SK-N-SH (cell line): Measurements from ENCODE around the gene NLRC5. TPM values are rescaled to one million over a fixed set of nuclear protein-coding genes. Genes with fewer than 3 reads are reported as not detected.

Experiments
- CTCF ChIA-PET: fragments of 300-600, 350-600 bp; formaldehyde crosslinking; extraction: SDS; loops from one replicate; lab custom pipeline; 2021; lab: Yijun Ruan, JAX
- POLR2A ChIA-PET: fragments of 350-600 bp; sonication (Branson Sonifier 250); formaldehyde crosslinking; extraction: SDS; loops from one replicate; lab custom pipeline; 2020; ENCODE audit warnings: antibody characterized with exemption, inconsistent platforms; lab: Yijun Ruan, JAX
- DNase-seq: peaks from one replicate; pipeline ENCODE4 v3.0.0; 2012
- H2AFZ ChIP-seq: fragments of 200-600 bp; sonication (generic); 2 replicates; pipeline ENCODE4 v1.8.1; 2016; ENCODE audit warnings: antibody characterized with exemption, mild to moderate bottlenecking, low read depth
- H3F3A ChIP-seq: fragments of 200-600 bp; sonication (generic); replicated peaks from 2 replicates; pipeline ENCODE3; 2016; ENCODE audit warnings: antibody characterized with exemption, mild to moderate bottlenecking; ENCODE audit not compliant: insufficient read depth
- H3K27ac ChIP-seq, 2 experiments: fragments of 200-500 bp in 1 of 2; fragments of 200-600 bp in 1 of 2; sonication (Bioruptor generic) in 1 of 2; sonication (generic), shearing (Covaris generic) in 1 of 2; 2 replicates each; pipeline versions ENCODE4 v1.5.1 to v1.6.1; 2014 to 2016; ENCODE audit warnings: low read depth in 2 of 2, inconsistent platforms in 1 of 2, low read length in 1 of 2, mild to moderate bottlenecking in 1 of 2, mixed read lengths in 1 of 2
- H3K27me3 ChIP-seq: fragments of 200-600 bp; sonication (generic), shearing (Covaris generic); 2 replicates; pipeline ENCODE4 v1.6.1; 2016; ENCODE audit warnings: mixed run types; ENCODE audit not compliant: insufficient read depth
- H3K36me3 ChIP-seq, 2 experiments: fragments of 200-500 bp in 1 of 2; fragments of 200-600 bp in 1 of 2; sonication (Bioruptor generic) in 1 of 2; sonication (generic) in 1 of 2; replicated peaks in 1 of 2; 2 replicates each; pipeline versions ENCODE3 to v1.5.1; 2014 to 2016; ENCODE audit warnings: low read length in 1 of 2, mild to moderate bottlenecking in 1 of 2; ENCODE audit not compliant: insufficient read depth in 2 of 2, control insufficient read depth in 1 of 2
- H3K4me1 ChIP-seq, 2 experiments: fragments of 200-500 bp in 1 of 2; fragments of 200-600 bp in 1 of 2; sonication (Bioruptor generic) in 1 of 2; sonication (generic), shearing (Covaris generic) in 1 of 2; 2 replicates each; pipeline versions ENCODE4 v1.5.1 to v1.6.1; 2014 to 2016; ENCODE audit warnings: low read depth in 1 of 2, low read length in 1 of 2, mixed run types in 1 of 2; ENCODE audit not compliant: insufficient read depth in 2 of 2, control insufficient read depth in 1 of 2
- H3K4me2 ChIP-seq: fragments of 200-600 bp; sonication (generic), shearing (Covaris generic); 2 replicates; pipeline ENCODE4 v1.6.1; 2017; ENCODE audit warnings: mixed run types
- H3K4me3 ChIP-seq, 2 experiments: fragments of 200-500 bp in 1 of 2; fragments of 200-600 bp in 1 of 2; sonication (Bioruptor generic) in 1 of 2; sonication (generic), shearing (Covaris generic) in 1 of 2; 2 replicates each; pipeline versions ENCODE4 v1.5.1 to v1.8.1; 2014 to 2016; ENCODE audit warnings: low read depth in 2 of 2, inconsistent platforms in 1 of 2, low read length in 1 of 2, mild to moderate bottlenecking in 1 of 2, mixed read lengths in 1 of 2, moderate library complexity in 1 of 2
- H3K79me2 ChIP-seq: fragments of 200-600 bp; sonication (generic); 2 replicates; pipeline ENCODE4 v1.8.1; 2017; ENCODE audit warnings: mild to moderate bottlenecking; ENCODE audit not compliant: insufficient read depth
- H3K9ac ChIP-seq: fragments of 200-600 bp; sonication (generic); 2 replicates; pipeline ENCODE4 v1.6.1; 2017; ENCODE audit warnings: mixed run types
- H3K9me2 ChIP-seq: fragments of 200-600 bp; sonication (generic); 2 replicates; pipeline ENCODE4 v1.6.1; 2017; ENCODE audit warnings: mixed run types
- H3K9me3 ChIP-seq: fragments of 200-600 bp; sonication (generic); 2 replicates; pipeline ENCODE4 v1.6.1; 2017; ENCODE audit warnings: mixed run types, mild to moderate bottlenecking, moderate library complexity
- H4K20me1 ChIP-seq: fragments of 200-600 bp; sonication (generic); 2 replicates; pipeline ENCODE4 v1.6.1; 2017; ENCODE audit warnings: mild to moderate bottlenecking, mixed run types; ENCODE audit not compliant: insufficient read depth
- CTCF ChIP-seq: fragments of 200-600 bp; sonication (generic); IDR thresholded peaks from 2 replicates; pipeline ENCODE4 v1.6.1; 2017; ENCODE audit warnings: antibody characterized with exemption, mild to moderate bottlenecking, moderate library complexity
- ELF1 ChIP-seq: IDR thresholded peaks from 2 replicates; pipeline ENCODE4 v1.4.0; 2012
- EZH2phosphoT487 ChIP-seq: fragments of 200-600 bp; sonication (generic); IDR thresholded peaks from 2 replicates; pipeline ENCODE4 v1.6.1; 2017; ENCODE audit warnings: low read depth, mixed run types, mild to moderate bottlenecking, antibody characterized with exemption, moderate library complexity, borderline replicate concordance
- FOXJ3 ChIP-seq: sonication (generic); formaldehyde crosslinking; IDR thresholded peaks from 2 replicates; pipeline ENCODE4 v1.5.1; 2020; ENCODE audit warnings: mild to moderate bottlenecking, missing genetic modification reagents
- FOXM1 ChIP-seq: IDR thresholded peaks from 2 replicates; pipeline ENCODE4 v1.4.0; 2012; ENCODE audit warnings: low read depth, mild to moderate bottlenecking
- GABPA ChIP-seq: IDR thresholded peaks from 2 replicates; pipeline ENCODE4 v1.4.0; 2012; ENCODE audit warnings: low read depth, mild to moderate bottlenecking
- IRF3 ChIP-seq: fragments of 150-350 bp; IDR thresholded peaks from 2 replicates; pipeline ENCODE4 v1.6.1; 2016; ENCODE audit warnings: mild to moderate bottlenecking, low read depth, low read length
- JUND ChIP-seq: IDR thresholded peaks from 2 replicates; pipeline ENCODE4 v1.4.0; 2012
- MEF2A ChIP-seq: IDR thresholded peaks from 2 replicates; pipeline ENCODE4 v1.4.0; 2012; ENCODE audit warnings: low read depth, borderline replicate concordance
- NFIC ChIP-seq: IDR thresholded peaks from 2 replicates; pipeline ENCODE4 v1.4.0; 2012; ENCODE audit warnings: borderline replicate concordance
- NRF1 ChIP-seq: IDR thresholded peaks from 2 replicates; pipeline ENCODE4 v1.6.1; 2012; ENCODE audit warnings: low read depth, mild to moderate bottlenecking, low read length
- PBX3 ChIP-seq: IDR thresholded peaks from 2 replicates; pipeline ENCODE4; 2012
- POLR2AphosphoS5 ChIP-seq: IDR thresholded peaks from 2 replicates; pipeline ENCODE4 v1.6.1; 2012; ENCODE audit warnings: low read depth, low read length
- REST ChIP-seq: IDR thresholded peaks from 2 replicates; pipeline ENCODE4 v1.6.1; 2012; ENCODE audit warnings: mild to moderate bottlenecking, low read depth, low read length, moderate library complexity
- USF1 ChIP-seq: IDR thresholded peaks from 2 replicates; pipeline ENCODE4 v1.4.0; 2012; ENCODE audit warnings: low read depth, borderline replicate concordance
- ZBTB33 ChIP-seq: IDR thresholded peaks from 2 replicates; pipeline ENCODE4 v1.4.0; 2012; ENCODE audit warnings: low read depth, borderline replicate concordance
- WGBS: methylation state at CpG from one replicate; pipeline ENCODE4 v1.1.6; 2017; ENCODE audit warnings: low lambda C conversion rate; 5-methylcytosine and 5-hydroxymethylcytosine counted together
- polyA plus RNA-seq, 3 experiments: library from polyadenylated mRNA; depleted of rRNA; stranded (reverse); fragments of >200 nt; gene quantifications; 2 replicates each; pipeline ENCODE4 v1.2.3, GENCODE V29; 2012

The NLRC5 gene
- polyA plus RNA-seq, 1 of the 3 experiments (the other 2 are of a cell fraction) = 6.5 TPM

GRCh38 chr16:56969769-56970168, 19.6 kb upstream of the NLRC5 start:
- WGBS = 60% methylated on average over 2 of the region's 7 CpGs
- CTCF ChIA-PET = interaction anchor here (1.8 kb wide), 1 partner anchor 13 kb away, joined by 6 read pairs; no protein-coding TSS in a partner anchor
- peaks cover 0 to 13% of the 10 kb centered on the region in 2 experiments; a peak in 1 of 4 replicates for H3K4me1 ChIP-seq
- TF ChIP-seq CTCF (no peak), PBX3 (no peak), EZH2phosphoT487 (no peak), GABPA (no peak), FOXJ3 (CRISPR knock-in tag) (no peak), ZBTB33 (no peak), MEF2A (no peak), ELF1 (no peak), IRF3 (no peak), JUND (no peak), NFIC (no peak), REST (no peak), FOXM1 (no peak), POLR2AphosphoS5 (no peak), NRF1 (no peak), USF1 (no peak)
- TF ChIP-seq, all 33 proteins: peak for 0
- POLR2A ChIA-PET = no interaction called here
- no peaks in the 10 kb centered on the region for H3K79me2 ChIP-seq
- H3F3A ChIP-seq = peaks cover 6% of the 10 kb centered on the region
- H3K4me2 ChIP-seq = no peak overlapping the region
- H4K20me1 ChIP-seq = no peaks in the 10 kb centered on the region
- H2AFZ ChIP-seq = no peak overlapping the region
- no peaks in the 10 kb centered on the region for H3K36me3 ChIP-seq
- no peaks in the 10 kb centered on the region for H3K9me3 ChIP-seq
- H3K9ac ChIP-seq = no peak overlapping the region
- no peak overlapping the region for H3K27ac ChIP-seq
- H3K9me2 ChIP-seq = no peaks in the 10 kb centered on the region
- no peak overlapping the region for H3K4me3 ChIP-seq
- H3K27me3 ChIP-seq = no peaks in the 10 kb centered on the region
- DNase-seq = no peak
